CD4-positive, alpha-beta T cell (primary cell): ENCODE measurements around the gene FAM120A. TPM values are rescaled to one million over a fixed set of nuclear protein-coding genes. Genes with fewer than 3 reads are reported as not detected.

Experiments
- ATAC-seq: fragments of 200-7000 bp; cut with Tn5 transposase; one replicate; pipeline ENCODE4 v1.10.0; 2022; ENCODE audit warnings: mild to moderate bottlenecking; ENCODE audit not compliant: poor library complexity
- CTCF ChIA-PET: fragments of 350-600 bp; sonication (Branson Sonifier 250); formaldehyde crosslinking; loops from one replicate; lab custom pipeline; 2021; ENCODE audit warnings: antibody characterized with exemption, inconsistent platforms; lab: Charles Lee
- POLR2A ChIA-PET: fragments of 350-600 bp; sonication (Branson Sonifier 250); formaldehyde crosslinking; loops from one replicate; lab custom pipeline; 2021; ENCODE audit warnings: antibody characterized with exemption, inconsistent platforms; lab: Charles Lee
- DNase-seq, 14 experiments: peaks; one replicate each; pipeline ENCODE4 v3.0.0-alpha.2; 2013 to 2020; ENCODE audit warnings: mixed read lengths in 2 of 14
- H3K27ac ChIP-seq, 2 donors: one replicate each; pipeline versions ENCODE4 v1.5.1 to v1.7.0; 2013; ENCODE audit warnings: low read length in 2 of 2, low read depth in 1 of 2, mild to moderate bottlenecking in 1 of 2
- H3K27me3 ChIP-seq, 2 experiments: 1 replicate in 1 of 2; 2 replicates in 1 of 2; pipeline versions ENCODE4 v1.6.1 to v1.7.0; 2013; ENCODE audit warnings: low read length in 2 of 2, control low read depth in 1 of 2, mild to moderate bottlenecking in 1 of 2, moderate library complexity in 1 of 2; ENCODE audit not compliant: insufficient read depth in 2 of 2, control insufficient read depth in 1 of 2
- H3K36me3 ChIP-seq: one replicate; pipeline ENCODE4 v1.6.1; 2013; ENCODE audit warnings: low read length, control low read depth; ENCODE audit not compliant: insufficient read depth
- H3K4me1 ChIP-seq: one replicate; pipeline ENCODE4 v1.6.1; 2013; ENCODE audit warnings: low read length, control low read depth; ENCODE audit not compliant: insufficient read depth
- H3K4me3 ChIP-seq: one replicate; pipeline ENCODE4 v1.5.1; 2013; ENCODE audit warnings: mild to moderate bottlenecking, low read length, moderate library complexity
- H3K9me3 ChIP-seq, 2 experiments: 1 replicate in 1 of 2; 2 replicates in 1 of 2; pipeline versions ENCODE4 v1.6.1 to v1.7.0; 2013; ENCODE audit warnings: low read length in 2 of 2, mild to moderate bottlenecking in 2 of 2, control low read depth in 1 of 2, moderate library complexity in 1 of 2; ENCODE audit not compliant: control insufficient read depth in 1 of 2, insufficient read depth in 1 of 2
- H3K27ac Mint-ChIP-seq: one replicate; pipeline ENCODE4 v1.8.0; 2020; ENCODE audit warnings: mixed read lengths
- H3K27me3 Mint-ChIP-seq: one replicate; pipeline ENCODE4 v1.8.0; 2021; ENCODE audit warnings: mixed read lengths
- H3K36me3 Mint-ChIP-seq: one replicate; pipeline ENCODE4 v1.8.0; 2021; ENCODE audit warnings: low read depth, mixed read lengths
- H3K4me1 Mint-ChIP-seq: one replicate; pipeline ENCODE4 v1.8.0; 2021; ENCODE audit warnings: low read depth, mixed read lengths
- H3K4me3 Mint-ChIP-seq: one replicate; pipeline ENCODE4 v1.8.0; 2020; ENCODE audit warnings: mild to moderate bottlenecking, mixed read lengths
- H3K9me3 Mint-ChIP-seq: one replicate; pipeline ENCODE4 v1.8.0; 2020; ENCODE audit warnings: mixed read lengths
- CTCF ChIP-seq: fragments of 200-600 bp; IDR thresholded peaks from one replicate; pipeline ENCODE4 v1.8.0; 2022; ENCODE audit warnings: antibody characterized with exemption, mild to moderate bottlenecking
- intact Hi-C, 2 experiments: fragments of 100-400 bp; cut with DNase I in 1 of 2; cut with micrococcal nuclease in 1 of 2; formaldehyde crosslinking; loops; one replicate each; pipeline versions ENCODE4 v1.15.1 to v1.9.0; 2023 to 2025; cut with DNase I, micrococcal nuclease
- total RNA-seq, 174 experiments: library from RNA in 2 of 174; stranded (reverse) in 2 of 174; gene quantifications; one replicate each; pipeline ENCODE4 v1.2.3 and lab custom pipeline; 2021 to 2026

The FAM120A gene
- total RNA-seq, 2 experiments from 2014 or later, result 46.5 to 51.7 TPM

GRCh38 chr9:93601666-93602065 is 150.2 kb downstream of the FAM120A start:
- H3K27me3 Mint-ChIP-seq, result no peaks in the 10 kb centered on the region
- ATAC-seq, result no peak
- no peaks in the 10 kb centered on the region for H3K27me3 ChIP-seq
- H3K4me3 ChIP-seq, result no peak overlapping the region
- ChIA-PET CTCF (interaction anchor here (2.7 kb wide), 1 partner anchor 35 kb away, joined by 8 read pairs; no protein-coding TSS in a partner anchor), POLR2A (no interaction called here)
- H3K36me3 Mint-ChIP-seq, result peaks cover 33% of the 10 kb centered on the region
- intact Hi-C loops, result no loop called here
- H3K4me3 Mint-ChIP-seq, result no peak overlapping the region
- H3K36me3 ChIP-seq, result no peaks in the 10 kb centered on the region
- no peak for TF ChIP-seq CTCF
- H3K9me3 ChIP-seq, result peaks cover 0 to 17% of the 10 kb centered on the region in 2 experiments
- no peak overlapping the region for H3K27ac ChIP-seq
- DNase-seq, result no peak
- H3K27ac Mint-ChIP-seq, result peak overlapping the region; percentile 83
- H3K4me1 Mint-ChIP-seq, result peaks cover 67% of the 10 kb centered on the region
- peaks cover 38% of the 10 kb centered on the region for H3K4me1 ChIP-seq
- H3K9me3 Mint-ChIP-seq, result peaks cover 6% of the 10 kb centered on the region

- Mint-ChIP-seq H3K27me3 (no peaks in the 10 kb centered on the region), H3K9me3 (peaks cover 11% of the 10 kb centered on the region), H3K27ac (peak overlapping the region; percentile 24), H3K4me3 (no peak overlapping the region), H3K36me3 (peaks cover 43% of the 10 kb centered on the region), H3K4me1 (peaks cover 60% of the 10 kb centered on the region)
- peaks cover 28% of the 10 kb centered on the region for H3K4me1 ChIP-seq
- ATAC-seq (no peak), DNase-seq (no peak)
- CTCF ChIA-PET, result no interaction called here
- no peak overlapping the region for H3K4me3 ChIP-seq
- intact Hi-C loops, result no loop called here
- H3K27me3 ChIP-seq, result no peaks in the 10 kb centered on the region
- peaks cover 0 to 24% of the 10 kb centered on the region in 2 experiments for H3K9me3 ChIP-seq
- H3K27ac ChIP-seq, result no peak overlapping the region
- no peaks in the 10 kb centered on the region for H3K36me3 ChIP-seq
- TF ChIP-seq CTCF, result no peak
- POLR2A ChIA-PET, result no interaction called here
These were observed 151.5 kb downstream of the FAM120A start for GRCh38 chr9:93603011-93603410.

GRCh38 chr9:93603906-93604326 is 152.4 kb downstream of the FAM120A start:
- H3K4me3 ChIP-seq, result no peak overlapping the region
- ATAC-seq, result no peak
- no peak overlapping the region for H3K27ac Mint-ChIP-seq
- intact Hi-C loops, result no loop called here
- no peaks in the 10 kb centered on the region for H3K27me3 Mint-ChIP-seq
- H3K9me3 Mint-ChIP-seq, result peaks cover 12% of the 10 kb centered on the region
- no peak for TF ChIP-seq CTCF
- H3K36me3 Mint-ChIP-seq, result peaks cover 51% of the 10 kb centered on the region
- no peak overlapping the region for H3K27ac ChIP-seq
- peaks cover 51% of the 10 kb centered on the region for H3K4me1 Mint-ChIP-seq
- ChIA-PET POLR2A (no interaction called here), CTCF (no interaction called here)
- H3K9me3 ChIP-seq, result peaks cover 4 to 26% of the 10 kb centered on the region in 2 experiments
- no peaks in the 10 kb centered on the region for H3K27me3 ChIP-seq
- no peak for DNase-seq
- H3K4me1 ChIP-seq, result peaks cover 19% of the 10 kb centered on the region
- no peaks in the 10 kb centered on the region for H3K36me3 ChIP-seq
- H3K4me3 Mint-ChIP-seq, result no peak overlapping the region
